Stimulated activated CD4-positive, alpha-beta T cell treated with anti-CD3 and anti-CD28 coated beads, Interleukin-15, amount 100 ng/mL, for 24 hours (primary cell): ENCODE data around the gene C1orf174.
A peak's percentile ranks its signal among the peaks of the same experiment; 100 is the strongest.
"Not testable (repeated sequence)": the region's sequence is repeated elsewhere in the genome, so short reads cannot be mapped to it uniquely, and the experiment has no call there.

Source experiments
- DNase-seq: peaks from one replicate; pipeline ENCODE4 v3.0.0-alpha.2; 2020

C1orf174 gene

GRCh38 chr1:3925256-3925655, 25.2 kb upstream of the C1orf174 start:
- no peak for DNase-seq

- no peak for DNase-seq
Observed at GRCh38 chr1:3924825-3925220, 24.8 kb upstream of the C1orf174 start.

- no peak for DNase-seq
Observed at GRCh38 chr1:3924186-3924824, 24.2 kb upstream of the C1orf174 start.

GRCh38 chr1:3923378-3924185, 23.5 kb upstream of the C1orf174 start:
- no peak for DNase-seq

GRCh38 chr1:3922851-3923250, 22.8 kb upstream of the C1orf174 start:
- DNase-seq: no peak

GRCh38 chr1:3922201-3922725, 22.2 kb upstream of the C1orf174 start:
- DNase-seq: peak; percentile 18

- DNase-seq: no peak
Observed at GRCh38 chr1:3921765-3922164, 21.7 kb upstream of the C1orf174 start.

GRCh38 chr1:3919706-3920105, 19.6 kb upstream of the C1orf174 start:
- DNase-seq: no peak

GRCh38 chr1:3918966-3919611, 19.0 kb upstream of the C1orf174 start:
- no peak for DNase-seq

- DNase-seq: not testable (repeated sequence)
Observed at GRCh38 chr1:3918359-3918758, 18.3 kb upstream of the C1orf174 start.

- no peak for DNase-seq
Observed at GRCh38 chr1:3917761-3918160, 17.7 kb upstream of the C1orf174 start.

GRCh38 chr1:3915551-3916121, 15.6 kb upstream of the C1orf174 start:
- no peak for DNase-seq

- DNase-seq: no peak
Observed at GRCh38 chr1:3914911-3915310, 14.8 kb upstream of the C1orf174 start.

GRCh38 chr1:3914331-3914851, 14.3 kb upstream of the C1orf174 start:
- no peak for DNase-seq

- DNase-seq: no peak
Observed at GRCh38 chr1:3912809-3913685, 13.0 kb upstream of the C1orf174 start.

GRCh38 chr1:3911981-3912808, 12.1 kb upstream of the C1orf174 start:
- DNase-seq: no peak

- DNase-seq: peak; percentile 87
Observed at GRCh38 chr1:3910857-3911845, 11.1 kb upstream of the C1orf174 start.

- no peak for DNase-seq
Observed at GRCh38 chr1:3910049-3910731, 10.1 kb upstream of the C1orf174 start.

GRCh38 chr1:3909615-3910014, 9.5 kb upstream of the C1orf174 start:
- DNase-seq: no peak
